ENCODE measurements around the gene CD84.
"Not testable (repeated sequence)": the region's sequence is repeated elsewhere in the genome, so short reads cannot be mapped to it uniquely, and the experiment has no call there.

Gene CD84, protein sequence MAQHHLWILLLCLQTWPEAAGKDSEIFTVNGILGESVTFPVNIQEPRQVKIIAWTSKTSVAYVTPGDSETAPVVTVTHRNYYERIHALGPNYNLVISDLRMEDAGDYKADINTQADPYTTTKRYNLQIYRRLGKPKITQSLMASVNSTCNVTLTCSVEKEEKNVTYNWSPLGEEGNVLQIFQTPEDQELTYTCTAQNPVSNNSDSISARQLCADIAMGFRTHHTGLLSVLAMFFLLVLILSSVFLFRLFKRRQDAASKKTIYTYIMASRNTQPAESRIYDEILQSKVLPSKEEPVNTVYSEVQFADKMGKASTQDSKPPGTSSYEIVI

DNA sequence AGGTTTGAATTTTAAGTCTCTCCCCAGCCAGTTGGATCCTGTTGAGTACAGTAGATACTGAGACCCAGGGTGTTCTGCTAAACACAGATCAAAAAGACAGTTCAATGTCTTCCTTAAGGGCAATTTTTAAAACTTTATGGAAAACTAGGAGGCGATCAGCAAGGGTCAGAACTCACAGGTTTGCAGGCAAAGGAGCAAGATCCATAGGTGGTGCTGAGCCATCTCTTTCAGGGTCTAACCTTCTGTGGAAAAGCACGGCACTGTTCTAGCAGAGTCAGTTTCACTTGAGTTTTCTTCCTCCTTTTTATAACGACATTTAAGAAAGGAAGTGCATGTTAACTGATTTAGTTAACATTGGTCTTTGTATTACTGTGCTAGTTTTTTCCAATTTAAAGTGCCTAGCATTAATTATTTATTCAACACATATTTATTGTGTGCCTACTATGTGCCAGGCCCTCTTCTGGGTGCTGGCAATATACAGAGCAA, at the start of gene CD84:
Gene CD84 (minus strand): TSS at position 281 of the 486 bp plus-strand sequence. CDS start 59 bp downstream, at position 222.
- no peak for DNase-seq

DNA sequence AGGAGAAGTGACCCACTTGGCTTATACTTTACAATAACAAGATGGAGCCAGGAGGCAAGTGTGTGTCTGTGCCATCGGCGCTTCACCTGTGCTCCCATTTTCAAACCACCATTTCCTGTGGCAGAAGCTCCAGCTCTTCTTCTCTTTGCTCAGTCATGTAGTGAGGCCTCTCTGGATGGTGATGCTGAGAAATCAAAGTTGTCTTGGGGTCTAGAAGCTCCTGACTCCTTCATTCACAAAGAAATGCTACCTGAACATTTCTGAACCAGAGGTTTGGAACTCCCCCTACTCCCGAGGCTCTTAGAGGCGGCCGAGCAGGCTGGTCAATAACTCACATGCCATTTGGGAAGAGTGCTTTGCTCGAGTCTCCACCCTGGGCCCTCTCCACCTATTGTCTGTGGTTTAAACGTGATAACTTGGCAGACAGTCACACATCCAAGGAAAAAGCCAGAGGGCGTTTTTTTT, 49.5 kb upstream of the CD84 start:
- no peak for DNase-seq

DNA sequence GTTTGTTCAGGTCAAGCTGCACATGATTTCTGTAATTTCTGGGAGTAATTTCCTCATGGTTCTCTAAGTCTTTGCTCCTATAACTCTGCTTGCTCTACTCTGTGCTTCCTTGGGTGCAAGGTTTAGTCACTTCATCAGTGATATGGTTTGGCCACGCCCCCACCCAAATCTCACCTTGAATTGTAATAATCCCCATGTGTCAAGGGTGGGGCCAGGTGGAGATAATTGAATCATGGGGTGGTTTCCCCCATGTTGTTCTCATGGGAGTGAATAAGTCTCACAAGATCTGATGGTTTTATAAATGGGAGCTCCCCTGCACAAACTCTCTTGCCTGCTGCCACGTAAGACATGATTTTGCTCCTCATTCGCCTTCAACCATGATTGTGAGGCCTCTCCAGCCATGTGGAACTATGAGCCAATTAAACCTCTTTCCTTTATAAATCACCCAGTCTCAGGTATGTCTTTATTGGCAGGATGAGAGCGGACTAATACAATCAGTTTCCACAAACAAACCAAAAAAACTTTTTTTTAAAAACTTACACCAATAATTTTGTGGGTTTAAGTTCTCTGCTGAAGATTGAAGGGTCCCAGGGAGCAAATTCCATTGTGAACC, 48.5 kb upstream of the CD84 start:
- not testable (repeated sequence) for DNase-seq

DNA sequence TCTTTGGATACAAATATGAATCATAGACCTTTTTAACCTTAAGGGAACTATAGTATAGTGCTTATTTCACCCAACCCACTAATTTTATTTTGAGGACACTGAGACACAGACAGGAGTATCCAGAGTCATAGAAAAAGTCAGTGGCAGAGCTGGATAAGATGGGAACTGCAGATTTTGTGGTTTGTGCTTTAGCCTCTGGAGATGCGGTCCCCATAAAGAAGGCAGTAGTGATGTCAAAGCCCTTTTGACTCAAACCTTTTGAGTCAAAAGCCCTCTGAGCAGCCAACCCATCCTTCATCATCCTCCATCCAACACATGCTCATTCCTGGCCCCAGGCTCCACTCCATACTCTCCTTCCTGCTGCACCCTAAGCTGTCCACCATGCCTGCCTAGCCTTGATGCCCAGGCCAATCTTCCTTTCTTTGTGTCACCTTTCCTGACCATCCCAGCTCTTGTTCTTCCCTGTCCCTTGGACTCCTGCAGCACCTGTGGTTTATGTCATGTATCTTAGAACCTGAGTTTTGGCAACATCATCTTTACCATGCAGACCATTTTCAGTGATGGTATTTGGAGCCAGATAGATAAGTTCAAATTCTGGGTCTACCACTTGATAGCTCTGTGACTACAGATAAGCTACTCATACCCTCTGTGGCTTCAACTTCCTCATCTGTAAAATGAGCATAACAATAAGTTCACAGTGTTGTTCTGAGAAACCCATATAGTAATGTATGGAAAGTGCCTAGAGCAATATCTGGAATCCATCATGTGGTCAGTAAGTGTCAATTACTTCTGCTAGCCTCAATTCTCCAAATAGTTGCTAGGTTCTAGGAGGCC, 47.4 kb upstream of the CD84 start:
- no peak for DNase-seq

DNA sequence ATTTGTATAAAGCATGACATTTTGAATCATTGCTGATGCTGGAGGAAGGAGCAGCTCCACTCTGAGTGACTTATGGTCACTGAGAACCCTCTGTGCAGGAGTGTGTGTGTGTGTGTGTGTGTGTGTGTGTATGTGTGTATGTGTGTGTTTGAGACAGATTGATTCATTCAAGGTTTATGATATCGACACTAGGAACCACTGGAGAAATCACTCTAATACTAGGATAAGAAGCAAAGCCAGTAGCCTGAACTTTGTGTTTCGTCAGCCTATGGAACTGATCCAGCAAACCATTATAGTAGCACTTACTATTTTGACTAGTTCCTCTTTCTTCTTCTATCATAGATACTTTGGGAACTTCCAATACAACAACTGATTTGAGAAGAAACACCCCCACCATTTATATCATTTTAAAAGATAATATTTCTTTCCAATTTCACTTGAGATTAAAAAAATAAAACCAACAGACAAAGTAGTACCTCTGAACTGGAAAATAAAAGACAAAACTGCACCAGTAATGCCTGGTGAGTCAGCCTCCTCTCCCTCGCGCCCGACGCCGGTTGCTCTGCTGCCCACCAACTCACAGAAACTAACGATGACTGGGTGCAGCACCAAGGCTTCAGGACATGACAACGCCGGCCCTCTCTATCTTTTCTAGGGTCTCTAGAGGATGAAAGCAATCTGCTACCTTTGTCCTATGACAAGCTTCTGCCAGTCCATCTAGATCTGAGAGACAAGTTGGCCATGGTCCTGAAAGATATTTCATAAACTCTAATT, 46.6 kb upstream of the CD84 start:
- DNase-seq: no peak

DNA sequence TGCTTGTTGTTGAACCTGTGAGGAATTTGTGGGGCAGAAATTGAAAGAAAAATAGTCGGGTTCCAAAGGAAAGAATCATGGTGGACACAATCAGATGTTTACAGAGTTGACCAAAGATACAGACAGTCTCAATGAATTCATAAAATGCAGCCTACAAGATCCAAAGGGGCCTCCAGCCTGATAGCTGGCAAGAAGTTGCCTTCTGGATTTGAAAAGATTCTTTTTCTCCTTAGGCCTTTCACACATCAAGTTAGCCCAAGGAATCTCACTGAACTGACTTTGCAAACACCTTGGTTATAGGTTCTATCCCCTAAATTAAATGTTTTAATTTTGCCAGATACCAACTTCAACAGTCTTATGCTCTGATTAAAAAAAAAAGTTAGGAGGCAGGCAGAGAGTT, 46.0 kb upstream of the CD84 start:
- DNase-seq: no peak

DNA sequence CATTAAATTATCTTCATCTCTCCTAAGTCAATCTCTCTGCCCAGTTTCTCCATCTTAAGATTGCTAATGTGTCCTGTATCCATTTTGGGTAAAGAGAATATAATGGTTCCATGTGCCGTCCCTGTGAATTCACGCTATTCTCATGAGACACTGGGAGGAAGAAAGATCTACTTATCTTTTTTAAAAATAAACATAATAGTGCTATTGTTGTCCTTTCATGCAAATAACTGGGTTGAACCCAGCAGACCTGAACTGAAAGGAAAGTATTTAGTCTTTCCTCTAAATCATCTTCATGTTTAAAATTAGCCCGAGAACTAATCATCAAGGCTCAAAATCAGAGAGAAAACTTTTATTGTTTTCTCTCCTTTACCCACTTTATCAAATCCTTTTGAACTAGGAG, 45.2 kb upstream of the CD84 start:
- DNase-seq: no peak

DNA sequence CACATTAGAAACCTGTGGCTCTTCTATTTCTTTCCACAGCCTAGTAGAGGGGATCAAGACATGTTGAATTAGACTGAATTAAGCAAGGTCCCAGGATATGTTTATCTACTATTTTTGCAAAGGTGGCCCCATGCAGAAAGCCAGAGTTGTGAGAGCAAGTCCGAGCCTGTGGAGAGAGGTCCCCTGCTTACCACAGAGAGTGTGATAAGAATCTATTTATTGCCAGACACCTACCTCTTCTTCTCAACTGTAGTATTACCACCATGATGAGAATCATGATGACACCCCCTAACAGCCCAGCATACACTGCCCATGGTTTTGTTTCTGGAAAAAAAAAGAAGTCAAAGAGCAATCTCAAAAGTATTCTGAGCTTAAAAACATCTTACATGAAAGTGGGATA, 44.6 kb upstream of the CD84 start:
- DNase-seq: no peak

DNA sequence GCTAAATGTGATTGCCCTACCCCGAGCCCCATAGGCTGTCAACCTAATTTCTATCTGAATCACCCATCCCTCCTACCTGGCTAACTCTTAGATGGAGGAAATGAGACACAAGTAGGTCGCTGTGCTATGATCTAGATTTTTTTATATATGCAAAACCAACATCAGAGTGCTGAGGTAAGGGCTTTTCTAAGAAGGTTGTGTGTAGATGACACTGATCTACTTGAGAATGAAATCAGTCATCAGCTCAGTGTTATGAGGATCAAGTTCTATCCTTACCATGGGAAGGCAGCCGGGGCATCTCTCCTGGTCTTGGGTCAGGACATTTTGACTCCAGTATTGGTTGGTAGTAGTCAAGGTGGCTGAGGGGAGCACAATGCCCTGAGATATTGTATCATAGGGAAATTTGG, 43.9 kb upstream of the CD84 start:
- DNase-seq: no peak

DNA sequence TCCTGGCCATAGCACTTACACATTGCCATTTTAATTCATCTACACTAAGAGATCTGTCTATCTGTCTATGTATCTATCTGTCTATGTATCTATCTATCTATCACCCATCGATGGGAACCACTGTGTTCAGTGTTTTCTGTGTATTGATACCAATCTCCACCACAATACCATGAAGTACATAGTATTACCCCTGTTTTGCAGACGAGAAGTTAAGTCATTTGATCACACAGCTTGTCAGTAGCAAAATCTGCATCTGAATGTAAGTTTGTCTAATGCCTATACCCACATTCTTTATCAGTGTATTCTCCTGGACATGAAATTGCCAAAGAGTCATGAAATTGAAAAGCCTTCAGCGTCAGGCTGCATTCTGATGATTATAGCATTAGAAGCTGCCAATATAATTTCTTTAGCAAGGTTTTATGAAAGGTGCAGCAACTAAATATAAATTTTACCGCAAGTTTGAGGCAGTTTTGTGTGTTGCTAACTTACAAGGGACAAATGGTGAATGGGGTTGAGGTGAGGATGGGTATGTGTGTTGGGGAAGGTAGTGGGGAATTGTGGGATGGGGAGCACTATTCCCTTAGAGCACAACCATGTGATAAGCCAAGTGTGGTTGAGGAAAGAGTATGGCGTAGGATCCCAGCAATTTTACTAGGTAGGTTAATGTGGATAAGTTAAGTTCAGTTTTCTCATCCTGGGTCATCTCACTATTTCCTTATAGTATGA, 43.4 kb upstream of the CD84 start:
- DNase-seq: no peak

DNA sequence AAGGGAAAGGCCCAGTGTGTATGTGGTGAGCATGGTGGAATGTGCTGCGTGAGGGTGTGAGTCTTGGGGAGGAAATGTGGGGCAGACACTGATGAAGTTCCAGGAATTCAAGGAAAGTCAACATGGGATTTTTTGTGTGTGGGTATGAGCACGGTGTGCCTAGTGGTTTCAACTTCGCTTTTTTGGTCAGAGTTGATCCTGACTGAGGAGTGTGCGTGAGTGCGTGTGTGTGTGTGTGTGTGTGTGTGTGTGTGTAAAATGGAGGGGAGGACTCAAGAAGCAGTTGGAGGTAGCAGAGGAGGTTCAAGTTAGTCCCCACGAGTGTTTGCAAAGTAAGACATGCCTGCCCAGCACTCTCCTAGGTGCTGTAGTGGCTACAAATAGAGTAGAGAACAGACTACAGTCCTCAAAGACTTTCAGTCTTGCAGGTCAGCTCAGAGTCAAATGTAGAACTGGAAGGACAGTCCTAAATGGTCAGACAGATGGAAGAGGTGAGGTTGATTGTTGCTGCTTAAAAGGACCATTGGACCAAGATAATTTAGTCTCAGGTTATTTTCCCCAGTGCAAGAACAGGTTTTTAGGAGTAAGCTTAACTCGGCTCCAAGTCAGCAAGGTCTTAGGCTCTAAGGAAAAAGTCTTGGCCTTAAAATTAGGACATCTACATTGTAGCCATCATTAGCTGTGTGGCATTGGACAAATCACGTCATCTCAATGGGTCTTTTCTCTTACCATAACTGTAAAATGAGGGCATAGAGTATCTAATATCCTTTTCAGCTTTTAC, 42.5 kb upstream of the CD84 start:
- no peak for DNase-seq

DNA sequence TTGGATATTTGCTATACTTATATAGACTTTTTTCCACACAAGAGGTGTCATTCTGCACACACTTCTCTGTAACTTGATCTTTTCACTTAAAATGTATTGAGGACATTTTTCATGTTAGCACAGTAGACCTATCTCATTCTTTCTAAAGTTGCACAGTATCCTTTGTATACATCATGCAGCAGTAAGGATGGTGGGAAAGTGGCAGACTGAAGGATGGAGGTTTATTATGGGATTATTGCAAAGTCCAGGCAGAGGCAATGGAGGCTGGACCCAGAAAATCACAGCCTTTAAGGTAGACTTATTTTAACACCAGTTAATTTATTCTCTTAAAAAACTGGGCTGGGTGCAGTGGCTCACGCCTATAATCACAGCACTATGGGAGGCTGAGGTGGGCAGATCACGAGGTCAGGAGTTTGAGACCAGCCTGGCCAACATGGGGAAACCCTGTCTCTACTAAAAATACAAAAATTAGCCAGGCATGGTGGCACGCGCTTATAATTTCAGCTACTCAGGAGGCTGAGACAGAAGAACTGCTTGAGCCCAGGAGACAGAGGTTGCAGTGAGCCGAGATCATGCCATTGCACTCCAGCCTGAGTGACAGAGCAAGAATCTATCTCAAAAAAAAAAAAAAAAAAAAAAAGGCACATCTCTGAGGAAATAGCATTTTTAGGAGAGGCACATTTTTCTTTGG, 41.8 kb upstream of the CD84 start:
- no peak for DNase-seq

DNA sequence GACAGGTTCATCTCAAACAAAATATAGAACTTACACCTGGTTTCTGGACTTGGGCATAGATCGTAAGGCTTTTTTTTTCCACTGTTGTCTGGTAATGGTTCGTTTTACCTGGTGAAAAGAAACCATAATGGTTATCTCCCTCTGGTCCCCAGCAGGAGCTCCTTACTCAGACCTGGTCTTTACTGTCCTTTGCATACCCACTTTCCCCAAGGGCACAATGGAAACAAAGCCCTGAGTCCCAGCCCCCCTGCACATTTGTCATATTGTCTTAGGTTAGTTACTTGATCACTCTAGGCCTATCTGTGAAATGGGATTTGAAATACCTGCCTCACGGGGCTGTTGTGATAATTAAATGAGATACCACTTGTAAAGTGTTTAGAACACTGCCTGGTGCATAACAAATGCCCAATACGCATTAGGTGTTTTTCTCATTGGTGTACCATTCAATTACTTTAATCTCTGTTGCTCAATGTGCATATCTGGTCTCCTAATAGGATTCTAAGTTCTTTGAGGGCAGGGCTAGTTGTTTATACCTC, 40.5 kb upstream of the CD84 start:
- no peak for DNase-seq

DNA sequence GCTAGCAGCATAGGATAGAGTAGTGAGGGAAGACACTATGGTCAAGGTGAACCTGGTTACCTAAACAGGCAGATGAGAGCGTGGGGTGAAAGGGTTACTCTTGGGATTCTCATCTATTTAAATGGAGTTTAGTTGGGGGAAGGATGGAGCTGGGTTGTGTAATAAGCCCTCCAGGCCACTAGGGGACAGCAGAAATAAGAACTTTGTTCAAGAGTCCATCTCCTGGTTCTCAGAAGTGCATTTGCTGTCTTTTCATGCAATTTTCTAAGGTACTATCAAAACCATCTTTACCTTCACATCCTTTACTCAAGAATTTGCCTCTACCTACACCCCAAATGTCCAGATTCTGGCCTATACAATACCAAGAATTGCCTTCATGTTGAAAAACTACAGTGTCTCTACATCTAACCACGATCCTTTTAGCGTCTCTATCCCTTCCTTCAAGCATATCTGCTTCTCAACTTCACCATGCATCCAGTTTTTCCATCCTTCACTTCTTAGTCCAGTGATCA, 39.5 kb upstream of the CD84 start:
- no peak for DNase-seq

DNA sequence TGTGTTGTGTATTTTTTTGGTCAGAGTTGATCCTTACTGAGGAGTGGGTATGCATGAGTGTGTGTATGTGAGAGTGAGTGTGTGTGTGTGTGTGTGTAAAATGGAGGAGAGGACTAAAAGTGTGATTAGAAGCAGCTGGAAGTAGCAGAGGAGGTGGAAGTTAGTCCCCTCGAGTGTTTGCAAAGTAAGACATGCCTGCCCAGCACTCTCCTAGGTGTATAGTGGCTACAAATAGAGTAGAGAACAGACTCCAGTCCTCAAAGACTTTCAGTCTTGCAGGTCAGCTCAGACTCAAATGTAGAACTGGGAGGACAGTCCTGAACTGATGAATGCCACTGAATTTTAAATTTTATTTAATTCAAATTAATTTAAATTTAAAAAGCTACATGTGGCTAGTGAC, 39.0 kb upstream of the CD84 start:
- DNase-seq: no peak

DNA sequence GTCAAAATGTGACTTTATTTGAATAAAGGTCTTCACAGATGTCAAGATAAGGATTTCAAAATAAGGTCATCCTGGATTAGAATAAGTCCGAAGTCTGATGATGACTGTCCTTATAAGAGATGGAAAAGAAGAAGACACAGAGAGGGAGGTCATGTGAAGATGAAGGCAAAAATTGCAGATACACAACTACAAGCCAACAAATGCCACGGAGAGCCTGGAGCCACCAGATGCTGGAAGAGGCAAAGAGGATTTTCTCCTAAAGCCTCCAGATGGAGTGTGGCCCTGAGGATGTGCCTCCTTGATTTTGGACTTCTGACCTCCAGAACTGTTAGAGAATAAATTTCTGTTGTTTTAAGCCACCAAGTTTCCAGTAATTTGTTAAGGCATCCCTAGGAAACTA, 36.4 kb upstream of the CD84 start:
- DNase-seq: no peak

DNA sequence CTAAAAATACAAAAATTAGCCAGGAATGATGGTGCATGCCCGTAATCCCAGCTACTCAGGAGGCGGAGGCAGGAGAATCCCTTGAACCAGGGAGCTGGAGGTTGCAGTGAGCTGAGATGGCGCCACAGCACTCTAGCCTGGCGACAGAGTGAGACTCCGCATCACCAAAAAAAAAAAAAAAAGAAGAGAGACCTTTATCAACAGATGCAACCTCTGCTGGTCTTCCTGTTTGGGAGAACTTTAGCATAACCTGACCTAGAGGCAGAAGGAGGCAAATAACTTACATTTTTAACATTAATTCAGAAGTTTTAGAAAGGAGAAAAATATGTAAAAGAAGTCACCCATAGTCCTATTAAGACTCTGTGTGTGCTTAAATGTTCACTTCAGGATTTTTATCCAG, 35.1 kb upstream of the CD84 start:
- DNase-seq: no peak

DNA sequence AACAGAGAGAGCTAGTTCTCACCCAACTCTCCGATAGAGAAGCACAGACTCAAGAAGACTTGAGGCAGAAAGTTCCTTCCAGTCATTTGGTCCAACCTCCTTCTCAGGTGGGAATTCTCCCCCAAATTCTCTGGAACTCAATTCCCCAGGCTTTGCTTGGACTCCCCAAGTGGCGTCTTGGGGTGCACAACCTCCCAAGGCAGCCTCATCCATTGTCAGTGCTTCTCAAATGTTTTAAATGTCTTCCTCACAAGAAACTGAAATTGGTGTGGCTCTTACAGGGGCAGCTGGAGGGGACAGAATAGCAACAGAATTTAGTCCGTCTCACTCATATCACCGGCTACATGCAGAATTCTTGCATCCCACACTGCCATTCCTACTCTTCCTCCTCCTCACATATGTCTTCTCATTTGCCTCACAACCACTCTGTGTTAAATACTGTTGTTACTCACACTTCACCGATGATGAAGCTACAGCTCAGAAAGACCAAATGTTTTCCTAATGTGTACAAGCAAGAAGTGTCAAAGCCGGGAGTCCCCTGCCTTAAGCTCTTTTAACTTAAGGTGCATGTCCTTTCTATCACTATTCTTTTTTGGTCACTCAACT, 33.4 kb upstream of the CD84 start:
- no peak for DNase-seq

DNA sequence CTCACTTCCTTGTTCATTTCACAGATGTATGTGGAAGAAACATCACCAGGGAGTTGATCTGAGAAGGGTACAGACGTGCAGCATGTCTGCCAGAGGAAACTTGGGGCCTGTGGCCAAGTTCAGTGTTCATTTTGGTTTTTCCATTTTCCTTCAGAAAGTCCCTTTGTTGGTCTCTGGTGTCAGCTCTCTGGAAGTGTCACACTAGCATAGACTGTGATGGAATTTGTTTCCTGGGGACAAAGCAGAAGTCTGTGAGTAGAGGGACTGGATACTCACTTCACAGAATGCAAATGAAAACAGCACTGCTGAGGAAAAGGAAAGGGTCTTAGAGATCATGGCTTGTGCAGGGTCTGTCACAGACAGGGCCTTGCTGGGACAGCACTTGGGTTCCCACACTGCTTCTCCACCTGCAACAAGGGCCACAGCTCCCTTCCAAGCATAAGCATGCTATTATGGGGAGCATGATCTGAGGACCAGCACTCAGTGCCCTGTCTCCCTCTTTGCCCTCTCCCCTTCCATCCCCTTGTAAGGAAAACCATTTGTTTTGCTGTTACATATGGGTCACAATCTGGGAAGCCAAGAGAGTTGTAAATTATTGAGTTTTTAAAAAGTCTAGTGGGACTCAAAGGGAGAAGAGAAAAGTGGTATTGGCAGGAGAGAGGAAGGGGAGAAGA, 31.4 kb upstream of the CD84 start:
- no peak for DNase-seq

All from NCI-H2107 (cell line).